ENCODE measurements around the gene MCU. TPM values are rescaled to one million over a fixed set of nuclear protein-coding genes. Genes with fewer than 3 reads are reported as not detected.

The MCU gene
- total and polyA plus RNA-seq, 2 of the 4 experiments (the other 2 are of a cell fraction), result 36.2 to 36.7 TPM

DNA sequence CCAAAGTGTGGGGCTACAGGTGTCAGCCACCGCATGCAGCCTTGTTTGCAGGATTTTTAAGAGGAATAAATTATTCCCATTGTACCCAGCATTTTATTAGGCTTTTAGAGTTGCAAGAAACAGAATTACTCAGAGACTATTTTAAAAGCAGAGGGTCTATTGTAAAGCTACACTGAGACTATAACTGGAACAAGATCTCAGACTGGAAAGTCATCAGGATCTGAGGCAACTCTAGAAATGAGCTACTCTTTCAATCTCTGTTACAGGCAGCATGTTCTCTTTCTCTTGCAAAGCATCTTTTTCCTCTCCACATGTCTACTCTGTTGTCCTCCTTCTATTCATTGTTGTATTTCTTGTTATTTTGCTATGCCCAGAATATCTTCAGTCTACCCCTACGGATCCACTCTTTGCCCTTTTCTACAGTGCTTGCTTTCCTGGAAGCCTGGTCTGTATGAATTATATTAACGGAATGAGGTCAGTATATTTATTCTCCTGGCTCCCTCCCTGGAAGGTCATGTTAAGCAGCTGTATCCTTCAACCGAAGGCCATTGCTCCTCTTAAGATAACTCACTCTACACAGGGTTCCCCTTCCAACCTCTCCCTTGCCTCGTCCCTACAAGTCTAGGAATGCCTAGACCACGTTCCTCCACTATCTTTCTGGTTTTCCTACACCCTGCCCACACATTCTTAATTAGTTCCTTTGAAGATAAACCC lies 38.4 kb upstream of the MCU start:
- H3K14ac ChIP-seq (replicated peaks; ENCODE audit: low read depth, low read length), result no peak overlapping the region
- H3K36me3 ChIP-seq (ENCODE audit: control insufficient read depth, insufficient read depth, low read length), result no peaks in the 10 kb centered on the region
- no peaks in the 10 kb centered on the region for H3K4me1 ChIP-seq (ENCODE audit: control insufficient read depth, insufficient read depth, low read length)
- no peak overlapping the region for H2BK5ac ChIP-seq (ENCODE audit: low read depth, low read length, poor library complexity, severe bottlenecking)
- H4K91ac ChIP-seq (ENCODE audit: insufficient read depth, low read depth, low read length), result no peak overlapping the region
- H2BK15ac ChIP-seq (ENCODE audit: low read depth, low read length), result no peak overlapping the region
- DNase-seq, result no peak
- ChIA-PET CTCF (interaction anchor here (0.5 kb wide), 1 partner anchor 386 kb away, joined by 3 read pairs; no protein-coding TSS in a partner anchor), POLR2A (ENCODE audit: unreplicated experiment) (no interaction called here)
- H2AK9ac ChIP-seq (replicated peaks; ENCODE audit: low read depth, low read length, poor library complexity), result no peak overlapping the region
- H3K4ac ChIP-seq (ENCODE audit: low read depth, low read length), result no peak overlapping the region
- in situ Hi-C loops (cut with MboI; ENCODE audit: low sequenced_read_pairs) (no loop called here), dilution Hi-C loops (cut with HindIII; ENCODE audit: low sequenced_read_pairs, unreplicated experiment) (no loop called here), intact Hi-C loops (cut with micrococcal nuclease) (no loop called here)
- no peaks in the 10 kb centered on the region for H3K9me3 ChIP-seq (ENCODE audit: control insufficient read depth, insufficient read depth, low read length)
- H3K27ac ChIP-seq (ENCODE audit: insufficient read depth, low read length), result no peak overlapping the region
- no peak overlapping the region for H3K18ac ChIP-seq (ENCODE audit: low read depth, low read length)
- WGBS, 2 experiments (ENCODE audit: extremely low coverage in 2 of 2, insufficient read length in 1 of 2), result no CpG with 5 or more reads among the region's 6 CpGs
- H3K9me1 ChIP-seq (ENCODE audit: insufficient read depth, low read length), result 0 out of 2 replicates have a peak, but pooled peaks cover 2% of the 10 kb centered on the region
- no peak overlapping the region for H2BK120ac ChIP-seq (ENCODE audit: low read depth, low read length)
- no TSS peak for BruUV-seq (replicated peaks)
- no peak overlapping the region for H3K9ac ChIP-seq (ENCODE audit: low read depth, low read length)
- H3K23ac ChIP-seq (ENCODE audit: low read depth, low read length), result no peak overlapping the region
- H3K56ac ChIP-seq (ENCODE audit: extremely low read depth, insufficient read depth, low read length), result no peak overlapping the region
- no peaks in the 10 kb centered on the region for H4K20me1 ChIP-seq (ENCODE audit: insufficient read depth, low read length)
- H2BK20ac ChIP-seq (ENCODE audit: low read depth, low read length), result no peak overlapping the region
- ATAC-seq (ENCODE audit: low read depth), result no peak
- no peaks in the 10 kb centered on the region for H3K27me3 ChIP-seq (ENCODE audit: control insufficient read depth, insufficient read depth, low read length)
- H3K79me1 ChIP-seq (ENCODE audit: low read depth in 1 of 2, low read length in 2 of 2), result no peaks in the 10 kb centered on the region
- TF ChIP-seq POLR2A (IDR thresholded peaks at IDR 0.05; ENCODE audit: low read depth, low read length) (no peak), CEBPB (IDR thresholded peaks at IDR 0.05; ENCODE audit: low read depth, low read length) (no peak), FOS (IDR thresholded peaks at IDR 0.05; ENCODE audit: low read depth, low read length) (no peak), RCOR1 (IDR thresholded peaks at IDR 0.05; ENCODE audit: insufficient replicate concordance, low read length) (no peak), CHD1 (IDR thresholded peaks at IDR 0.05; ENCODE audit: low read depth, low read length) (no peak)
- no peak overlapping the region for H3K4me2 ChIP-seq (ENCODE audit: low read depth, low read length)
- H4K8ac ChIP-seq (ENCODE audit: low read depth in 2 of 2, low read length in 2 of 2), result no peak overlapping the region
- H4K5ac ChIP-seq (ENCODE audit: low read depth, low read length), result no peak overlapping the region
- H2AFZ ChIP-seq (replicated peaks; ENCODE audit: low read length, poor library complexity), result no peak overlapping the region
- no peak overlapping the region for H2AK5ac ChIP-seq (ENCODE audit: low read depth, low read length)
- no peak overlapping the region for H3K4me3 ChIP-seq (ENCODE audit: insufficient read depth, low read depth, low read length)

Data from IMR-90 (cell line).